Loucy (cell line): ENCODE results near the gene FER.

Experiments used
- H2AFZ ChIP-seq: fragments of 200-600 bp; sonication (generic); 2 replicates; pipeline ENCODE4 v1.6.0; 2016; ENCODE audit warnings: antibody characterized with exemption, mild to moderate bottlenecking, low read length, moderate library complexity
- H3F3A ChIP-seq: fragments of 200-600 bp; 2 replicates; pipeline ENCODE4 v1.6.0; 2016; ENCODE audit warnings: antibody characterized with exemption, low read depth, mild to moderate bottlenecking
- H3K27me3 ChIP-seq: fragments of 200-600 bp; sonication (generic); 2 replicates; pipeline ENCODE4 v1.6.1; 2014; ENCODE audit warnings: low read length, mild to moderate bottlenecking; ENCODE audit not compliant: insufficient read depth, poor library complexity, severe bottlenecking
- H3K36me3 ChIP-seq: fragments of 200-600 bp; sonication (generic); 2 replicates; pipeline ENCODE4 v1.6.1; 2016; ENCODE audit warnings: low read length; ENCODE audit not compliant: insufficient read depth
- H3K4me1 ChIP-seq: fragments of 200-600 bp; sonication (generic); 2 replicates; pipeline ENCODE4 v1.5.1; 2014; ENCODE audit warnings: low read length, mild to moderate bottlenecking; ENCODE audit not compliant: insufficient read depth, poor library complexity, severe bottlenecking
- H3K4me2 ChIP-seq: fragments of 200-600 bp; sonication (generic); 2 replicates; pipeline ENCODE4 v1.6.0; 2014; ENCODE audit warnings: antibody characterized with exemption, low read length, low read depth, mild to moderate bottlenecking; ENCODE audit not compliant: poor library complexity, severe bottlenecking
- H3K4me3 ChIP-seq: fragments of 200-600 bp; sonication (generic); 2 replicates; pipeline ENCODE4 v1.5.1; 2014; ENCODE audit warnings: low read length, mild to moderate bottlenecking, mixed read lengths; ENCODE audit not compliant: poor library complexity, severe bottlenecking
- H3K79me2 ChIP-seq: fragments of 200-600 bp; sonication (generic); 2 replicates; pipeline ENCODE4 v1.6.1; 2014; ENCODE audit warnings: low read length; ENCODE audit not compliant: insufficient read depth
- H3K9ac ChIP-seq: fragments of 200-600 bp; sonication (generic); 2 replicates; pipeline ENCODE4 v1.6.0; 2014; ENCODE audit warnings: mild to moderate bottlenecking, low read depth, low read length, moderate library complexity; ENCODE audit not compliant: poor library complexity, severe bottlenecking
- H3K9me2 ChIP-seq: fragments of 200-600 bp; sonication (generic); replicated peaks from 2 replicates; pipeline ENCODE4 v1.6.1; 2016; ENCODE audit warnings: low read depth, low read length, mixed read lengths
- H3K9me3 ChIP-seq: fragments of 200-600 bp; sonication (generic); 2 replicates; pipeline ENCODE4 v1.6.1; 2014; ENCODE audit warnings: mild to moderate bottlenecking, antibody characterized with exemption, low read length, low read depth; ENCODE audit not compliant: insufficient read depth
- H4K20me1 ChIP-seq: fragments of 200-600 bp; sonication (generic); 2 replicates; pipeline ENCODE4 v1.6.0; 2014; ENCODE audit warnings: antibody characterized with exemption, low read length, mild to moderate bottlenecking; ENCODE audit not compliant: insufficient read depth, poor library complexity, severe bottlenecking
- CTCF ChIP-seq: fragments of 200-600 bp; sonication (generic); conservative IDR thresholded peaks from 2 replicates; pipeline ENCODE4 v1.5.1; 2014; ENCODE audit warnings: mild to moderate bottlenecking, antibody characterized with exemption, low read length
- EZH2phosphoT487 ChIP-seq: fragments of 200-600 bp; IDR thresholded peaks from 2 replicates; pipeline ENCODE4 v1.6.1; 2018; ENCODE audit warnings: antibody characterized with exemption, mild to moderate bottlenecking, moderate library complexity, borderline replicate concordance

Gene FER

GRCh38 chr5:109242518-109242917, 494.8 kb downstream of the FER start:
- no peaks in the 10 kb centered on the region for H3K4me1 ChIP-seq
- H3K36me3 ChIP-seq: no peaks in the 10 kb centered on the region
- no peaks in the 10 kb centered on the region for H3K27me3 ChIP-seq
- H3K9me2 ChIP-seq: no peaks in the 10 kb centered on the region
- no peaks in the 10 kb centered on the region for H3K79me2 ChIP-seq
- H3K4me3 ChIP-seq: no peak overlapping the region
- H3F3A ChIP-seq: no peaks in the 10 kb centered on the region
- H3K9me3 ChIP-seq: peaks cover 3% of the 10 kb centered on the region; the same call in 1 of the 2 replicates
- H2AFZ ChIP-seq: no peak overlapping the region
- no peak overlapping the region for H3K4me2 ChIP-seq
- TF ChIP-seq EZH2phosphoT487: no peak
- no peak for TF ChIP-seq CTCF
- H4K20me1 ChIP-seq: no peaks in the 10 kb centered on the region
- H3K9ac ChIP-seq: no peak overlapping the region

- Histone ChIP-seq H3K9ac (no peak overlapping the region), H3K9me3 (peaks cover 3% of the 10 kb centered on the region; the same call in 1 of the 2 replicates), H3F3A (no peaks in the 10 kb centered on the region), H3K79me2 (no peaks in the 10 kb centered on the region), H2AFZ (no peak overlapping the region), H3K9me2 (no peaks in the 10 kb centered on the region), H3K4me1 (no peaks in the 10 kb centered on the region), H3K27me3 (no peaks in the 10 kb centered on the region), H3K4me2 (no peak overlapping the region), H4K20me1 (no peaks in the 10 kb centered on the region), H3K36me3 (no peaks in the 10 kb centered on the region), H3K4me3 (no peak overlapping the region)
- TF ChIP-seq EZH2phosphoT487: no peak
These were observed 498.7 kb downstream of the FER start for GRCh38 chr5:109246395-109246794.
